GM12891 (cell line): ENCODE measurements around the gene MIGA1.
"Not testable (repeated sequence)": the region's sequence is repeated elsewhere in the genome, so short reads cannot be mapped to it uniquely, and the experiment has no call there.

Source experiments
- DNase-seq: peaks from one replicate; pipeline ENCODE4 v3.0.0; 2011; ENCODE audit warnings: low spot score; ENCODE audit not compliant: insufficient read length
- FAIRE-seq: peaks from 2 replicates; lab custom pipeline; 2011; peaks lifted over from hg19 to GRCh38; lab: Jason Lieb, UNC
- PAX5 ChIP-seq: IDR thresholded peaks from 2 replicates; pipeline ENCODE4 v1.6.1; 2011; ENCODE audit warnings: low read length, moderate library complexity, mild to moderate bottlenecking; ENCODE audit not compliant: insufficient read depth, severe bottlenecking
- POLR2A ChIP-seq: IDR thresholded peaks from 2 replicates; pipeline ENCODE4 v1.6.1; 2011; ENCODE audit warnings: low read depth, low read length, control low read depth
- POLR2AphosphoS5 ChIP-seq: IDR thresholded peaks from 2 replicates; pipeline ENCODE4 v1.6.1; 2011; ENCODE audit warnings: low read depth, low read length, control low read depth
- POU2F2 ChIP-seq: IDR thresholded peaks from 2 replicates; pipeline ENCODE4 v1.6.1; 2011; ENCODE audit warnings: low read depth, mild to moderate bottlenecking, control low read depth, low read length, moderate library complexity
- SPI1 ChIP-seq: IDR thresholded peaks from 2 replicates; pipeline ENCODE4 v1.6.1; 2011; ENCODE audit warnings: low read depth, low read length, control low read depth
- TAF1 ChIP-seq: IDR thresholded peaks from 2 replicates; pipeline ENCODE4 v1.6.1; 2011; ENCODE audit warnings: low read depth, low read length, control low read depth

MIGA1 gene

GRCh38 chr1:77825131-77825709 is 45.8 kb downstream of the MIGA1 start:
- DNase-seq: no peak
- FAIRE-seq: peak; percentile 79
- TF ChIP-seq TAF1 (no peak), POLR2A (no peak), SPI1 (no peak), POU2F2 (no peak), PAX5 (no peak), POLR2AphosphoS5 (no peak)

- not testable (repeated sequence) for FAIRE-seq, DNase-seq
Observed at GRCh38 chr1:77826851-77827250, 47.4 kb downstream of the MIGA1 start.

- TF ChIP-seq POU2F2: no peak
- TF ChIP-seq SPI1: no peak
- no peak for TF ChIP-seq POLR2A
- TF ChIP-seq POLR2AphosphoS5: no peak
- no peak for TF ChIP-seq TAF1
- TF ChIP-seq PAX5: no peak
- FAIRE-seq (no peak), DNase-seq (no peak)
Observed at GRCh38 chr1:77828098-77828497, 48.6 kb downstream of the MIGA1 start.

GRCh38 chr1:77829851-77830250 is 50.4 kb downstream of the MIGA1 start:
- TF ChIP-seq SPI1 (no peak), POU2F2 (no peak), PAX5 (no peak), POLR2A (no peak), POLR2AphosphoS5 (no peak)
- DNase-seq (no peak), FAIRE-seq (no peak)

GRCh38 chr1:77830946-77831345 is 51.5 kb downstream of the MIGA1 start:
- FAIRE-seq: no peak
- TF ChIP-seq TAF1 (no peak), PAX5 (no peak), SPI1 (no peak), POU2F2 (no peak), POLR2A (no peak), POLR2AphosphoS5 (no peak)
- DNase-seq: no peak

- TF ChIP-seq PAX5: no peak
- no peak for TF ChIP-seq SPI1
- TF ChIP-seq POLR2A: no peak
- no peak for TF ChIP-seq POU2F2
- no peak for TF ChIP-seq TAF1
- TF ChIP-seq POLR2AphosphoS5: no peak
- FAIRE-seq: no peak
Observed at GRCh38 chr1:77831566-77831965, 52.1 kb downstream of the MIGA1 start.

GRCh38 chr1:77831976-77832711 is 52.7 kb downstream of the MIGA1 start:
- DNase-seq (no peak), FAIRE-seq (no peak)
- TF ChIP-seq POLR2A: no peak
- no peak for TF ChIP-seq SPI1
- no peak for TF ChIP-seq POU2F2
- TF ChIP-seq POLR2AphosphoS5: no peak
- TF ChIP-seq PAX5: no peak
- TF ChIP-seq TAF1: no peak

More at GRCh38 chr1:77831566-77831965, 52.1 kb downstream of the MIGA1 start:
- DNase-seq: no peak

- TF ChIP-seq POU2F2 (no peak), POLR2AphosphoS5 (no peak), POLR2A (no peak), PAX5 (no peak), SPI1 (no peak), TAF1 (no peak)
- DNase-seq (no peak), FAIRE-seq (peak; percentile 13)
Observed at GRCh38 chr1:77832901-77833300, 53.5 kb downstream of the MIGA1 start.

- TF ChIP-seq SPI1 (no peak), PAX5 (no peak), POLR2A (no peak), TAF1 (no peak), POLR2AphosphoS5 (no peak)
- DNase-seq (no peak), FAIRE-seq (no peak)
Observed at GRCh38 chr1:77833521-77834100, 54.2 kb downstream of the MIGA1 start.
